GM12875 (cell line): ENCODE data around the gene CDKN3.
"Not testable (repeated sequence)": the region's sequence is repeated elsewhere in the genome, so short reads cannot be mapped to it uniquely, and the experiment has no call there.

ENCODE experiments used
- H3K4me3 ChIP-seq: one replicate; pipeline ENCODE4 v1.5.1; 2011; ENCODE audit warnings: low read depth, low read length, control low read depth
- TF ChIP-seq, protein P1 (sequence below): IDR thresholded peaks from 2 replicates; pipeline ENCODE4 v1.5.1; 2011; ENCODE audit warnings: low read depth, mild to moderate bottlenecking, control low read depth, inconsistent platforms, low read length, moderate library complexity, borderline replicate concordance; ENCODE audit not compliant: insufficient read depth

The CDKN3 gene

DNA sequence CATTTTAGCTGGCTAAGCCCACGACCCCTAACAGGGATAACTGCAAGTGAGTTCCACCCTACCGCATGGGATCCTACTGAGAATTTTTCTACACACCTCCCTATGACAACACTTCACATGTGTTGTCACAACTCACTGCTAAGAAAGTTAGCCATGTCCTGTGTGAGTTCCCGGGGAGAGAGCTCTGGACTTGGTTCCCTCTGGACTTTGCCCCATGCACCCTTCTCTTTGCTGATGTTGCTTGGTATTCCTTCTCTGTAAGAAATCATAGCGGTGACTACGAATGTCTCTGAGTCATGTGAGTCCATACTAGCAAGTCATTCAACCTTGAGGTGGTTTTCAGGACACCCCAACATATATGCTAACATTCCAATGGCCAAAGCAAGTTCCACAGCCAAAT is 9.5 kb upstream of the CDKN3 start:
- TF ChIP-seq, protein P1, sequence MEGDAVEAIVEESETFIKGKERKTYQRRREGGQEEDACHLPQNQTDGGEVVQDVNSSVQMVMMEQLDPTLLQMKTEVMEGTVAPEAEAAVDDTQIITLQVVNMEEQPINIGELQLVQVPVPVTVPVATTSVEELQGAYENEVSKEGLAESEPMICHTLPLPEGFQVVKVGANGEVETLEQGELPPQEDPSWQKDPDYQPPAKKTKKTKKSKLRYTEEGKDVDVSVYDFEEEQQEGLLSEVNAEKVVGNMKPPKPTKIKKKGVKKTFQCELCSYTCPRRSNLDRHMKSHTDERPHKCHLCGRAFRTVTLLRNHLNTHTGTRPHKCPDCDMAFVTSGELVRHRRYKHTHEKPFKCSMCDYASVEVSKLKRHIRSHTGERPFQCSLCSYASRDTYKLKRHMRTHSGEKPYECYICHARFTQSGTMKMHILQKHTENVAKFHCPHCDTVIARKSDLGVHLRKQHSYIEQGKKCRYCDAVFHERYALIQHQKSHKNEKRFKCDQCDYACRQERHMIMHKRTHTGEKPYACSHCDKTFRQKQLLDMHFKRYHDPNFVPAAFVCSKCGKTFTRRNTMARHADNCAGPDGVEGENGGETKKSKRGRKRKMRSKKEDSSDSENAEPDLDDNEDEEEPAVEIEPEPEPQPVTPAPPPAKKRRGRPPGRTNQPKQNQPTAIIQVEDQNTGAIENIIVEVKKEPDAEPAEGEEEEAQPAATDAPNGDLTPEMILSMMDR, result no peak
- H3K4me3 ChIP-seq, result no peak overlapping the region

DNA sequence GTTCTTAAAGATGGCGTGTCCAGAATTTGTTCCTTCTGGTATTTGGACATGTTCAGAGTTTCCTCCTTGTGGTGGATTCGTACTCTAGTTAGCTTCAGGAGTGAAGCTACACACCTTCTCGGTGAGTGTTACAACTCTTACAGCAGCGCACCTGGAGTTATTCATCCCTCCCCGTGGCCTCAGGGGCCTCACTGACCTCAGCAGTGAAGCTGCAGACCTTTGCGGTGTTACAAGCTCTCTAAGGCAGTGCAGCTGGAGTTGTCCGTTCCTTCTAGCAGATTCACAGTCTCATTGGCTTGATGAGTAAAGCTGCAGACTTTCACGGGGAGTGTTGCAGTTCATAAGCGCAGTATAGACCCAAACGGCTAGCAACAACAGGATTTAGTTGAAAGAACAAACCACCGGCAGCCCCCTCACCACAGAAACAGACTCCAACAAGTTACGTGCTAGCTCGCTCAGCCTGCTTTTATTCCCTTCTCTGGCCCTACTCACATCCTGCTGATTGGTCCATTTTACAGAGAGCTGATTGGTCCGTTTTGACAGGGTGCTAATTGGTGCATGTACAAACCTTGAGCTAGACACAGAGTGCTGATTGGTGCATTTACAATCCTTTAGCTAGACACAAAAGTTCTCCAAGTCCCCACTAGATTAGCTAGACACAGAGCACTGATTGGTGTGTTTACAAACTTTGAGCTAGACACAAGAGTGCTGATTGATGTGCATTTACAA is 4.5 kb upstream of the CDKN3 start:
- H3K4me3 ChIP-seq, result no peak overlapping the region
- TF ChIP-seq, protein P1, result no peak

DNA sequence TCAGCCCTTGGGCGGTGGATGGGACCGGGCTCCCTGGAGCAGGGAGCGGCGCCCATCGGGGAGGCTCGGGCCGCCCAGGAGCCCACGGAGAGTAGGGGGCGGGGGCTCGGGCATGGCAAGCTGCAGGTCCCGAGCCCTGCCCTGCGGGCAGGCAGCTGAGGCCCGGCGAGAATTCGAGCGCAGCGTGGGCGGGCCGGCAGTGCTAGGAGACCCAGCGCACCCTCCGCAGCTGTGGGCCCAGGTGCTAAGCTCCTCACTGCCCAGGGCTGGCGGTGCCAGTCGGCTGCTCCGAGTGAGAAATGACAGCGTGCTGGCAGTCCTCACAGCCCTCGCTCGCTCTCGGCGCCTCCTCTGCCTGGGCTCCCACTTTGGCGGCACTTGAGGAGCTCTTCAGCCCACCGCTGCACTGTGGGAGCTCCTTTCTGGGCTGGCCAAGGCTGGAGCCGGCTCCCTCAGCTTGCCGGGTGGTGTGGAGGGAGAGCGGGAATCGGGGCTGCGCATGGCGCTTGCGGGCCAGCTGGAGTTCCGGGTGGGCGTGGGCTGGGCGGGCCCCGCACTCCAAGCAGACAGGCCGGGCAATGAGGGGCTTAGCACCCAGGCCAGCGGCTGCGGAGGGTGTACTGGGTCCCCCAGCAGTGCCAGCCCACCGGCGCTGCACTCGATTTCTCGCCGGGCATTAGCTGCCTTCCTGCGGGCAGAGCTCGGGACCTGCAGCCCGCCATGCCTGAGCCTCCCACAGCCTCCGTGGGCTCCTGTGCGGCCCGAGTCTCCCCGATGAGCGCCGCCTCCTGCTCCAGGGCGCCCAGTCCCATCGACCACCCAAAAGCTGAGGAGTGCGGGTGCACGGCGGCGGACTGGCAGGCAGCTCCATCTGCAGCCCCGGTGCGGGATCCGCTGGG is 3.6 kb upstream of the CDKN3 start:
- H3K4me3 ChIP-seq, result not testable (repeated sequence)

DNA sequence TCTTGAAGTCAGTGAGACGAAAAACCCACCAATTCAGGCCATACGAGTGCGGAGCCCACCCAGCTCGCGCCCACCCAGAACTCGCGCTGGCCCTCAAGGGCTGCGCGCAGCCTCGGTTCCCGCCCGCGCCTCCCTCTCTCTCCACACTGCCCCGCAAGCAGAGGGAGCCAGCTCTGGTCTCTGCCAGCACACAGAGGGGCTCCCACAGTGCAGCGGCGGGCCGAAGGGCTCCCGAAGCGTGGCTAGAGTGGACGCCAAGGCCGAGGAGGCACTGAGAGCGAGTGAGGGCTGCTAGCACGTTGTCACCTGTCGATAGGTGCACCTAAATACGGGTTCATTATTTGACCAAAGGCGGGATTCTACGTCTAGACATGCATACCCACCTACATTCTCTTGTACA is 2.2 kb upstream of the CDKN3 start:
- H3K4me3 ChIP-seq, result no peak overlapping the region
- TF ChIP-seq, protein P1, result no peak

DNA sequence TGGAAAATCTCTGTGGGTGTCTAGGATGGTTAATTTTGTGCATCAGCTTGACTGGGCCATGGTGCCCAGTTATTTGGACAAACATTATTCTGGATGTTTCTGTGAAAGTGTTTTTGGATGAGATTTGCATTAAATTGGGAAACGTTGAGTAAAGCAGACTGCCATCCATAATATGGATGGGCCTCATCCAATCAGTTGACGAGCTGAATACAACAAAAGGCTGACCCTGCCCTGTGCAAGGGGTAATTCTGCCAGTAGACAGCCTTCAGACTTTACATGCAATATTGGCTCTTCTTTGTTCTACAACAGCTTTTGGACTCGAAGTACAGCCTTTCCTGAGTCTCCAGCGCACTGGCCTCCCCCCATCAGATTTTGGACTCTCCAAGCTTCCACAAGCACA is 1.5 kb upstream of the CDKN3 start:
- TF ChIP-seq, protein P1, result no peak
- no peak overlapping the region for H3K4me3 ChIP-seq

DNA sequence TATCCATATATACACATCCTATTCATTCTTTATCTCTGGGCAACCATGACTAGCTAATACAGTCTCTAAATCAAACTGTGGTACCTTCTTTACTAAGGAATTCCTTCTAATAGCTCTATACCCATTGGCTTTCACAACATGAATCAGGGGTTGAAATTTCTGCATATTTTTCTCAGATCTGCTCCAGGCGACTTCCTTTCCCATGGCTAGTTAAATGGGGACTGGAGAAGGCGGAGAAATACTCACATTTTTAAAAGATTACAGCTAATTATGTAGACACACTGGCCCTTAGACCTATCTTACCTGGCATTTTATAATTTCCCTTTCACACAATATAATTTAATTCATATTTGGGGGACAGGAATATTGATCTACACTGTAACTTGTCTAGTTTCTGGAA is 1.1 kb upstream of the CDKN3 start:
- TF ChIP-seq, protein P1, result no peak
- no peak overlapping the region for H3K4me3 ChIP-seq

DNA sequence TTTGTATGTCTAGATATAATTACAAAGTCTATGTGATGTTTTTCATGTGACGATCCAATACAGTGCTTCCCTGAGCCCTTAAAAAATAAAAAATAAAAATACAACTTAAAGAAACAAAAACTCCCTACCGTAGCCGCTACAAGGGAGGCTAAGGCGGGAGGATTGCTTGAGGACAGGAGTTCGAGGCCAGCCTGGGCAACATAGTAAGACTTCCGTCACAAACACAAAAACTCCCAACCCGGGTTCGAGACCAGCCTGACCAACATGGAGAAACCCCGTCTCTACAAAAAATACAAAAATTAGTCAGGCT is 669 bp upstream of the CDKN3 start:
- H3K4me3 ChIP-seq, result peak overlapping the region; percentile 61
- TF ChIP-seq, protein P1, result no peak
